SU-DHL-6 (cell line): ENCODE measurements around the gene GRM2.

Experiments used
- H2AFZ ChIP-seq: fragments of 200-600 bp; sonication (generic); 2 replicates; pipeline ENCODE4 v1.6.1; 2014; ENCODE audit warnings: low read depth, mild to moderate bottlenecking, moderate library complexity, mixed read lengths, antibody characterized with exemption, low read length; ENCODE audit not compliant: severe bottlenecking
- H3F3A ChIP-seq: fragments of 200-600 bp; shearing (Covaris generic); 2 replicates; pipeline ENCODE4 v1.6.0; 2016; ENCODE audit warnings: antibody characterized with exemption, mild to moderate bottlenecking; ENCODE audit not compliant: insufficient read depth
- H3K27ac ChIP-seq: fragments of 200-600 bp; sonication (generic); 2 replicates; pipeline ENCODE4 v1.5.1; 2016; ENCODE audit warnings: low read depth, mild to moderate bottlenecking, low read length, moderate library complexity, mixed read lengths
- H3K27me3 ChIP-seq: fragments of 200-600 bp; sonication (generic), shearing (Covaris generic); 2 replicates; pipeline ENCODE4 v1.6.0; 2014; ENCODE audit warnings: mild to moderate bottlenecking, low read length
- H3K36me3 ChIP-seq: fragments of 200-600 bp; sonication (generic); 2 replicates; pipeline ENCODE4 v1.6.1; 2014; ENCODE audit warnings: mild to moderate bottlenecking, low read length, mixed read lengths
- H3K4me2 ChIP-seq: fragments of 300-600, 200-600 bp; shearing (Covaris generic), sonication (generic); 2 replicates; pipeline ENCODE4 v1.6.0; 2014; ENCODE audit warnings: low read length, low read depth, mild to moderate bottlenecking; ENCODE audit not compliant: poor library complexity, severe bottlenecking
- H3K4me3 ChIP-seq: fragments of 200-600 bp; sonication (generic); 2 replicates; pipeline ENCODE4 v1.5.1; 2014; ENCODE audit warnings: antibody characterized with exemption, low read length, mild to moderate bottlenecking, mixed read lengths; ENCODE audit not compliant: insufficient read depth, poor library complexity, severe bottlenecking
- H3K79me2 ChIP-seq: fragments of 200-600 bp; sonication (generic); 2 replicates; pipeline ENCODE4 v1.6.1; 2014; ENCODE audit warnings: mild to moderate bottlenecking, low read length, moderate library complexity; ENCODE audit not compliant: insufficient read depth
- H3K9ac ChIP-seq: fragments of 200-600 bp; sonication (generic); 2 replicates; pipeline ENCODE4 v1.7.0; 2014; ENCODE audit warnings: mild to moderate bottlenecking, low read length
- H3K9me2 ChIP-seq: fragments of 200-600 bp; sonication (generic); replicated peaks from 2 replicates; pipeline ENCODE4 v1.6.1; 2014; ENCODE audit warnings: low read length; ENCODE audit not compliant: insufficient read depth
- H3K9me3 ChIP-seq: fragments of 200-600 bp; sonication (generic); 2 replicates; pipeline ENCODE4 v1.6.1; 2014; ENCODE audit warnings: low read length, mixed read lengths; ENCODE audit not compliant: insufficient read depth
- H4K20me1 ChIP-seq: fragments of 200-600 bp; sonication (generic); 2 replicates; pipeline ENCODE4 v1.6.1; 2014; ENCODE audit warnings: low read depth, mild to moderate bottlenecking, antibody characterized with exemption, low read length, moderate library complexity, mixed read lengths
- CTCF ChIP-seq: fragments of 200-600 bp; sonication (generic); IDR thresholded peaks from one replicate; pipeline ENCODE4 v1.5.1; 2017; ENCODE audit warnings: antibody characterized with exemption, mild to moderate bottlenecking, low read length, moderate library complexity; ENCODE audit not compliant: insufficient read depth, poor library complexity, severe bottlenecking
- EZH2phosphoT487 ChIP-seq: fragments of 200-600 bp; sonication (generic), shearing (Covaris generic); conservative IDR thresholded peaks from 2 replicates; pipeline ENCODE4 v1.6.1; 2018; ENCODE audit warnings: mild to moderate bottlenecking, antibody characterized with exemption, low read length, moderate library complexity, mixed read lengths

GRM2 gene

GRCh38 chr3:51706788-51707731 lies at the start of gene GRM2:
Gene GRM2 (plus strand): TSS chr3:51707068. CDS start chr3:51708984, 1,916 bp downstream.
- Histone ChIP-seq H2AFZ (no peak within 1 kb of the TSS), H3K9me2 (no peaks in the 10 kb centered on the region), H3K79me2 (no peaks in the 10 kb centered on the region), H4K20me1 (no peaks in the 10 kb centered on the region), H3K4me3 (no peak within 1 kb of the TSS), H3K27ac (no peak within 1 kb of the TSS), H3F3A (no peaks in the 10 kb centered on the region), H3K36me3 (no peaks in the 10 kb centered on the region), H3K4me2 (no peak within 1 kb of the TSS), H3K9me3 (no peaks in the 10 kb centered on the region), H3K9ac (no peak within 1 kb of the TSS), H3K27me3 (no peaks in the 10 kb centered on the region)
- no peak for TF ChIP-seq CTCF
- no peak for TF ChIP-seq EZH2phosphoT487

GRCh38 chr3:51657234-51657633 lies 49.6 kb upstream of the GRM2 start:
- no peaks in the 10 kb centered on the region for H3K9me2 ChIP-seq
- H3K9ac ChIP-seq: no peak overlapping the region
- no peaks in the 10 kb centered on the region for H4K20me1 ChIP-seq
- TF ChIP-seq EZH2phosphoT487 (no peak), CTCF (no peak)
- H3K27me3 ChIP-seq: no peaks in the 10 kb centered on the region
- no peaks in the 10 kb centered on the region for H3F3A ChIP-seq
- H3K27ac ChIP-seq: no peak overlapping the region
- no peak overlapping the region for H2AFZ ChIP-seq
- 0 out of 2 replicates have a peak, but pooled peaks cover 3% of the 10 kb centered on the region for H3K36me3 ChIP-seq
- no peaks in the 10 kb centered on the region for H3K79me2 ChIP-seq
- no peak overlapping the region for H3K4me2 ChIP-seq
- H3K9me3 ChIP-seq: no peaks in the 10 kb centered on the region
- no peak overlapping the region for H3K4me3 ChIP-seq

GRCh38 chr3:51659942-51660341 lies 46.9 kb upstream of the GRM2 start:
- H2AFZ ChIP-seq: no peak overlapping the region
- no peaks in the 10 kb centered on the region for H3K27me3 ChIP-seq
- H3K9ac ChIP-seq: no peak overlapping the region
- TF ChIP-seq CTCF: no peak
- no peak for TF ChIP-seq EZH2phosphoT487
- no peaks in the 10 kb centered on the region for H3F3A ChIP-seq
- H3K27ac ChIP-seq: no peak overlapping the region
- no peaks in the 10 kb centered on the region for H3K9me2 ChIP-seq
- no peak overlapping the region for H3K4me3 ChIP-seq
- H3K4me2 ChIP-seq: no peak overlapping the region
- H3K9me3 ChIP-seq: no peaks in the 10 kb centered on the region
- no peaks in the 10 kb centered on the region for H4K20me1 ChIP-seq
- H3K79me2 ChIP-seq: no peaks in the 10 kb centered on the region
- H3K36me3 ChIP-seq: 0 out of 2 replicates have a peak, but pooled peaks cover 3% of the 10 kb centered on the region
